ENCODE data around the gene HOXC11.

DNA sequence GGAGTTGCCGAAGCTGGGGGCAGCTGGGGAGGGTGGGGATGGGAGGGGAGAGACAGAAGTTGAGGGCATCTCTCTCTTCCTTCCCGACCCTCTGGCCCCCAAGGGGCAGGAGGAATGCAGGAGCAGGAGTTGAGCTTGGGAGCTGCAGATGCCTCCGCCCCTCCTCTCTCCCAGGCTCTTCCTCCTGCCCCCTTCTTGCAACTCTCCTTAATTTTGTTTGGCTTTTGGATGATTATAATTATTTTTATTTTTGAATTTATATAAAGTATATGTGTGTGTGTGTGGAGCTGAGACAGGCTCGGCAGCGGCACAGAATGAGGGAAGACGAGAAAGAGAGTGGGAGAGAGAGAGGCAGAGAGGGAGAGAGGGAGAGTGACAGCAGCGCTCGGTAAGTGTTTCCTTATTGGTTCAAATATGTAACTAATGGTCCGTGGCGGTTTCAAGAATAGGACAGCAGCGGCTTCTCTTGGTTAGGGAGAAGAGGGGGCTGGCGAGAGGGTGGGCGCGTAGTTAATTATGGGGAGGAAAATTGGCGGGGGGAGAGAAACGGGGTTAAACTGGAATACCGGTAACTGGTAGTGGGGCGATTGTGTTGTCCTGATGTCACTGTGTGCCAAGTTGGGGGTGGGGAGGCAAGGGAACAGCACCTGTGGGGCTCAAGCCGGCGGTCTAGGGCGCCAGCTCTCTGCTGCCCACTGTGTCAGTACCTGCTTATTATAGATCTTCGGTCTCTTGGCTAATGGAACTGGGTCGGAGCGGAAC lies 44.3 kb downstream of the HOXC11 start:
- TF ChIP-seq REST (IDR thresholded peaks at IDR 0.05; ENCODE audit: low read depth, low read length) (no peak), CBFB (IDR thresholded peaks at IDR 0.05; ENCODE audit: low read depth) (no peak), RAD21 (IDR thresholded peaks at IDR 0.05; ENCODE audit: insufficient read depth, low read depth, low read length) (no peak), ZNF274 (IDR thresholded peaks at IDR 0.05; ENCODE audit: insufficient read depth, insufficient read length) (no peak)
- TF ChIP-seq, protein P1, sequence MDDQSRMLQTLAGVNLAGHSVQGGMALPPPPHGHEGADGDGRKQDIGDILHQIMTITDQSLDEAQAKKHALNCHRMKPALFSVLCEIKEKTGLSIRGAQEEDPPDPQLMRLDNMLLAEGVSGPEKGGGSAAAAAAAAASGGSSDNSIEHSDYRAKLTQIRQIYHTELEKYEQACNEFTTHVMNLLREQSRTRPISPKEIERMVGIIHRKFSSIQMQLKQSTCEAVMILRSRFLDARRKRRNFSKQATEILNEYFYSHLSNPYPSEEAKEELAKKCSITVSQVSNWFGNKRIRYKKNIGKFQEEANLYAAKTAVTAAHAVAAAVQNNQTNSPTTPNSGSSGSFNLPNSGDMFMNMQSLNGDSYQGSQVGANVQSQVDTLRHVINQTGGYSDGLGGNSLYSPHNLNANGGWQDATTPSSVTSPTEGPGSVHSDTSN (IDR thresholded peaks at IDR 0.05; ENCODE audit: insufficient replicate concordance, low read depth, low read length), result no peak

All from GM12878 (cell line).